GM12891 (cell line): Measurements from ENCODE around the gene CLUH.

Experiments used
- POLR2A ChIP-seq: IDR thresholded peaks from 2 replicates; pipeline ENCODE4 v1.6.1; 2011; ENCODE audit warnings: low read depth, low read length, control low read depth
- POLR2AphosphoS5 ChIP-seq: IDR thresholded peaks from 2 replicates; pipeline ENCODE4 v1.6.1; 2011; ENCODE audit warnings: low read depth, low read length, control low read depth
- TAF1 ChIP-seq: IDR thresholded peaks from 2 replicates; pipeline ENCODE4 v1.6.1; 2011; ENCODE audit warnings: low read depth, low read length, control low read depth

- TF ChIP-seq POLR2A (no peak), POLR2AphosphoS5 (no peak), TAF1 (no peak)
These were observed 63.6 kb downstream of the CLUH start for GRCh38 chr17:2647957-2648356.
